GM12892 (cell line): Measurements from ENCODE around the gene NAALADL2.

ENCODE experiments used
- POLR2A ChIP-seq: IDR thresholded peaks from 2 replicates; pipeline ENCODE4 v1.6.1; 2011; ENCODE audit warnings: low read depth, low read length, control low read depth
- POLR2AphosphoS5 ChIP-seq: IDR thresholded peaks from 2 replicates; pipeline ENCODE4 v1.6.1; 2011; ENCODE audit warnings: low read depth, low read length, control low read depth

DNA sequence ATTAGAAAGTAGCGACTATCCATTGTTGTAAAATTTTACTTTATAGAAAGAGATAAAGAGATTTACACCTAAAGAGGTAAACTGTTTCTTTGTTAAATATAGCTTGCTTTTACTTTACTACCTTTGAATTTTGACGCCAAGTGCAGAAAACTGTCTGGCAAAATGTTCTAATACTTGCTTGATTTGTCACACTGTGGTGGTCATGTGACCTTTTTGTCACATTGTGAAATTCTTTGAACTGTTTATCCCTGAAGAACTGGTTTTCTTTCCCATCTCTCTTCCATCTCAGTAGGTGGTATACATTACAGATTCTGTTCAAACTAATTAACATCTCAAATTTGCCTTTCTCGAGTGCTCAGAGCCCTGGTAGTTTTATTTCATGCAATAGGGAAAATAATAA, 327.4 kb downstream of the NAALADL2 start:
- TF ChIP-seq POLR2A, result no peak
- TF ChIP-seq POLR2AphosphoS5, result no peak
